ENCODE measurements around the gene SLC10A7.

SLC10A7 gene

DNA sequence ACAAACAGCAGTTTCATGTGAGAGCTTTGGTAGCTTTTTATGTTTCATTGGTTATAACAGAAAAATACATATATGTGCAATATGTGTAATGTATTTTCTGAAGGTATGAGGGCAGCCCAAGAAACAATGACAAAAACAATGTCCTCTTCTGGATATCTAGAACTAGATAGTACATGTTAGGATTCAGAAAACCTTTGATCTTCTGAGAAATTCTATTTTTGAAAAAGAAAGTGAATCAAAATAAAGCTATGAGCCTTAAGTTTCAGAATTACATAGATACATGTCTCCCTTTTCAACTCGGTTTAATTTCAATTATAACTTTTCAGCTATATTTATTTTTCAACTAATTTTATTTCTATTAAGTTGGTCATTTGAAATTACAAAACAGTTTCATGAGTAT is 175.5 kb downstream of the SLC10A7 start:
- no peak for DNase-seq

GRCh38 chr4:146343776-146344175 is 178.0 kb downstream of the SLC10A7 start:
- DNase-seq, result no peak

GRCh38 chr4:146343199-146343598 is 178.5 kb downstream of the SLC10A7 start:
- no peak for DNase-seq

GRCh38 chr4:146342600-146343192 is 179.0 kb downstream of the SLC10A7 start:
- DNase-seq, result peak; percentile 28

DNA sequence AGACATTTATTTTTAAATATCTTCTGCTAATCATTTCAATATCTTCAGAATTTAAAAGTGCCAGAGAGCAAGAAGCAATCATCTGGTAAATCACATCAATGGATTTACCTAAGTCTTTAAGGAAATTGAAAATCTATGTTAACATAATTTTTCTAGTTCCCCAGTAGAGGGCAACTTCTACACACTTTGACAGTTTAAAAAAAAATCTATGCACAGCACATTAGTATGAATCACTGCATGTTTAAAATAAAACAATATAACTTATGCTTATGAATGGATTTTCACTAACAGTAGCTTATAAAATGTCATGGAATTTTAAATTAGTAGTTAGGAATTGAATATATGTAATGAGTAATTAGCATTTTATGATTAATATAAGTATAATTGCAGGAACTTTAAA is 180.9 kb downstream of the SLC10A7 start:
- no peak for DNase-seq

DNA sequence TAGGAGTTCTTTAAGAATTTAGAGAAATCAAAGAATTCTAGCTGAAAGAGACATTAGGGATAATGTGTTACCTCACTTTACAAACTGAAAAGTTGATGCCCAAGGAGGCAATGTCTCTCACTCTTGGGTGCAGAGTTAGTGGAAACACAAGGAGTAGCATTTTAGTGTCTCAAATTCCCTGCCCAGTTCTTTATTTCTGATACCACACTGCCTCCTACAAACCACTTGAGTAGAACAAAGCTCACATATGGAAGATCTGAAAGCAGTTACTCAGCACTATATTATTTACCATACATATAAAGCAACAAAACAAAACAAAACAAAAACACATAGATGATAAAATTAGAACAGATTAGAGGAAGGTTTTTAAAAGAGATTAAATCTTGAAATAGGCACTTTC is 183.2 kb downstream of the SLC10A7 start:
- no peak for DNase-seq

DNA sequence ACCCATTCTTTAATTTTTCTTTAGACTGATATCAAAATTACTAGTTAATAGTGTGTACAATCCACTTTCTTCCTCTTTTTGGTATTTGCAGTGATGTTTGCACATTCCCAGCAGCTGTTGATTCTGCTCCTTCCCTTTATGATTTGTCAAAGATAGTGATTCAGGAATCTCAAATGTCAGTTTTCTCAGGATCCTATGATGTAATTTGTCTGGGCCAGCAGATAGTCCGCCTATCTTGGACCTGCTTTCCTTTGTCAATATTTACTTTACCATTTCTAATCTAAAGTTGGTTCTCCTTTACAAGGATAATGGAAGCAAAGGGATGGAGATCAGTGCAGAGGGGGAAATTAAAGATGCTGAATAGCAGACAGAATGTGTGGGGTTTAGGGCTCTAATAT is 185.3 kb downstream of the SLC10A7 start:
- DNase-seq, result no peak

DNA sequence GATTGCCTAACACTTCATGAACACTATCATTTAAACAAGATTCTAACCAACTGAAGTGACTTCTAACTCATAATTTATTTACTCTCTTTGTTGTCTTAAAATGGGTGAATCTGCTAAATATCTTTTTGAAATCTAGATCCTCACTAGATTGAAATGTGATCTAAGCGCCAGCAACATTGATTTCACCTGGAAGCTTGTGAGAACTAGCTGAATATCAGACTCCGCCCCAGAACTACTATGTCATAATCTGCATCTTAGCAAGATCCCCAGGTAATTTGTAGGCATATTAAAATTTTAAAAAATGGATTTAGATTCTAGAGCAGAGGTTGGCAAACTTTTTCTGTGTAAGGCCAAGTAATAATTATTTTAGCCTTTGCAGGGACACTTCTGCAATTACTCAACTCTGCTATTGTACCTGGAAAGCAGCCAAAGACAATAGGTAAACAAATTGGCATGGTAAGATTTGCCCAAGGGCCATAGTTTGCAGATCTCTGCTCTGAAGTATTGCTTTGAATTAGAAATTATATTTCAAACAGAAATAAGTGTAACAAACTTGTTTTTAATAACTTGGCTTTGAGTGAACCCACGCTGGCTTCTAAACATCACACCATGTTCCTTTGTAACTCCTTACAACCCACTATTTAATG is 185.9 kb downstream of the SLC10A7 start:
- DNase-seq, result no peak

DNA sequence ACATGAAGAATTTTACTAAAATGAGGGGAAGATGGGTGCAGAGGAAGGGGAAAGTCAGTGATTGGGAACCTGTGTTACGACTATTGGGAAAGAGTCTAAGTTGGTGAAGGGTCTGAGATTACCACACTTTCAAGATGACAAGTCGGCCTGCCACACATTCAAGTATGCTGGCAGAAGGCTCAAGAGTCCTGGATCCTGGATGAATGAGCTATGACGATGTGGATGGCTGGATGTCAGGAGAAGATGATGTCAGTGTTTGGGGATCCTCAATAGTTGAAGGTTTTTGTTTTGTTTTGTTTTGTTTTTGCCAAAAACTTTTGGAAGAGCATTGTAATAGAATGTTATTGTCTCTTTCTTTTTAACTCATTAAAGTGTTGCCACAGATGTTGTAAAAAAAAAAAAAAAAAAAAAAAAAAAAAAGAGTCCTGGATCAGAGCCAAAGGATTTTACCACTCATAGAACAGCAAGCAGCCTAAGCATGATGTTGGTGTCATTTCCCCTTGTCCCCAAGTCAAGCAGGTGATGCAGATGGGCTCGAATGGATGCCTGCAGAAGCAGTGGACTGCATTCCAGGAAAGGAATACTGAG is 186.8 kb downstream of the SLC10A7 start:
- DNase-seq, result no peak

DNA sequence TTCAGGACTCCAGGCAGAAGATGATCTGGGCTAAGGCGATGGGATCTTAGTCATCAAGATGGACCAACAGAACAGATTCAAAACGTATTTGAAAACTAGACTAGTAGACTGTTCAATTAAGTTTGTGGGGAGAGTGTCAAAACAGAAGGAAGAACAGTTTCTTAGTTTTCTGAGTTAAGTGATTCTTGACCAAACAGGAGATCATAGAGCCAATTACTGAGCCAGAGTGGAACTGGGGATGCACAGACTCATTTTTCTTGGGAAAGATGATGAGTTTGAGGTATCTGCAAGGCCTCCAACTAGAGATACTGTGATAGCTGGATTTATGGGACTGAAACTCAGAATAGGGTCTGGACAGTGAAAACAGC is 187.9 kb downstream of the SLC10A7 start:
- DNase-seq, result no peak

GRCh38 chr4:146333187-146333894 is 188.4 kb downstream of the SLC10A7 start:
- no peak for DNase-seq

GRCh38 chr4:146330392-146330791 is 191.3 kb downstream of the SLC10A7 start:
- DNase-seq, result no peak

GRCh38 chr4:146329050-146329716 is 192.6 kb downstream of the SLC10A7 start:
- DNase-seq, result no peak

- no peak for DNase-seq
These were observed 193.7 kb downstream of the SLC10A7 start for GRCh38 chr4:146327859-146328650.

DNA sequence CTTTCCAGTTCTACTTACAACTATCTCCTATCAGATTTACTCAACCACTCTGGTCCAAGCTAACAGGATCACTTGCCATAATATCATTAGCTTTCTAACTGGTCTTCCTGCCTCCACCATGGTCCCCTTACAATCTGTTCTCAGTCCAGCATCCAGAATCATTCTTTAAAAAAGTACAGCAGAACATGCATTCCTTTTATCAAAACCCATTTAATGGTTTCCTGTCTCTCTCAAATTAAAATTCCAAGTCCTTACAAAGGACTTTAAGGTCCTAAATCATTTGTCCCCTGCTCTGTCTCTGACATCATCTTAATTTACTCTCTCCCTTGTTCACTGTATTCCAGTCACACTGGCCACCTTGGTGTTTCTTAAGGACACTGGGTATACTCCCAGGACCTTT is 202.8 kb downstream of the SLC10A7 start:
- no peak for DNase-seq

GRCh38 chr4:146317783-146318182 is 204.0 kb downstream of the SLC10A7 start:
- no peak for DNase-seq

GRCh38 chr4:146315184-146315583 is 206.6 kb downstream of the SLC10A7 start:
- DNase-seq, result no peak

DNA sequence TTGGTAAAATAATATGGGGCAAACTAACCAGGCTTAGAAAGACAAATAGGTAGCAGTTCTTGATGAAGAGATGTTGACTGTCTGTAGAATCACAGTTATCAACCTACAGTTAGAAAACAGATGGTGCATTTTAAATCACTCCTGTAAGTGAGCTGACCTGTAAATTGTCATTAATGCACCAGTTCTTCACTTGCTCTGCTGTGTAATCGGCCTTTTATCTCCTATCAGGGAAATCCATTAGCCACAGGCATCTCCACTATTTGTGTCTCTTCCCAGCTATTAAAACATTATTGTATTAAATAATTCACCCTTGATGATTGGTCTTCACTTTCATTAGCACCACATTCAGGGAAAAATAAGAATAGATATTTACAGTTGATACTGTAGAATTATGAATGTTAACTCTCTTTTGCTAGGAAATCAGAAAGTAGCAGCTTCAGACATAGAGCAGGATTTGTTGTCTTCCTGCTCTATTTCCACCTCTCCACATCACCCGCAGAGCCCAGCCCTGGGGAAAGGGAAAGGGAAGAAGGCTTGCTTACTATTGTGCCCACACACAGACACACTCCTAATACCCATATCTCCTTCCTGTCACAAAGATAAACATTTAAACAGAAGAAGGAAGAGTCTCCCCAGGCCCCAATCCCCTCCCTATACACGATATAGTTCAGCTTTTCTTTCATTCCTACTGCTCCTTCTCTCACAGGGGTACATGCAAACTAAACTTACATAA is 210.3 kb downstream of the SLC10A7 start:
- no peak for DNase-seq

DNA sequence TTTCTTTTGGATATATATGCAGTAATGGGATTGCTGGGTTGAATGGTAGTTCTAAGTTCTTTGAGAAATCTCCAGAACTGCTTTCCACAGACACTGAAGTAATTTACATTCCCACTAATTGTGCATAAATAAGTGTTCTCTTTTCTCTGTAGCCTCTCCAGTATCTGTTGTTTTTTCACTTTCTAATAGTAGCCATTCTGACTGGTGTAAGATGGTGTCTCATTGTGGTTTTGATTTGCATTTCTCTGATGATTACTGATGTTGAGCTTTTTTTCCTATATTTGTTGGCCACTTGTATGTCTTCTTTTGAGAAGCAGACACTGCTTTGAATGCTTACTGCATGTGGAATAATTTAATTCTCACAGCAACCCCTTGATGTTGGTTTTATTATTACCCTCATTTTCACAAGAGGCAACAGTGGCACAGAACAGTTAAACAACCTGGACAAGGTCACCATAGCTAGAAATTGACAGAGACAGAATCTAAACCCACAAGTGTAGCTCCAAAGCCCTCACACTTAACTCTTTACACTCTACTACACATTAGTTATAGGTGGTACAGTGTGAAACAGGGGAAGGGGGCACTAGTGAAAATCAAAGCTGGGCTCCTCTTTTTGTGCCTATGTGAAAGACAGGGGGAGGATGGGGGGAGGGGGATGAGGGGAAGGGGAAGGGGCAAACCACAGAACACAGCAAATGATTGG is 211.3 kb downstream of the SLC10A7 start:
- DNase-seq, result no peak

GRCh38 chr4:146308951-146309350 is 212.8 kb downstream of the SLC10A7 start:
- DNase-seq, result no peak

- DNase-seq, result no peak
These were observed 218.9 kb downstream of the SLC10A7 start for GRCh38 chr4:146302822-146303221.

Measured in effector CD4-positive, alpha-beta T cell (primary cell).